GM12878 (cell line): ENCODE measurements around the gene ZNF296. TPM values are rescaled to one million over a fixed set of nuclear protein-coding genes. Genes with fewer than 3 reads are reported as not detected.

Experiments
- CREB1 ChIP-seq: IDR thresholded peaks from 2 replicates; pipeline ENCODE4 v1.6.1; 2012; ENCODE audit warnings: low read depth, mild to moderate bottlenecking, inconsistent platforms
- E2F4 ChIP-seq: IDR thresholded peaks from 2 replicates; pipeline ENCODE4 v1.6.1; 2012; ENCODE audit warnings: low read depth, low read length, improper control_type of control experiment
- ELK1 ChIP-seq: IDR thresholded peaks from 2 replicates; pipeline ENCODE4 v1.6.1; 2012; ENCODE audit warnings: low read depth, low read length, improper control_type of control experiment
- HDAC2 ChIP-seq: fragments of 200-600 bp; sonication (generic); IDR thresholded peaks from 2 replicates; pipeline ENCODE4 v1.6.1; 2017
- HDAC6 ChIP-seq: fragments of 200-600 bp; sonication (generic); IDR thresholded peaks from one replicate; pipeline ENCODE4 v1.8.0; 2017; ENCODE audit warnings: antibody characterized with exemption; ENCODE audit not compliant: unreplicated experiment
- IRF5 ChIP-seq: fragments of 450-650 bp; IDR thresholded peaks from 2 replicates; pipeline ENCODE4 v1.6.1; 2017; ENCODE audit warnings: borderline replicate concordance
- JUNB ChIP-seq: IDR thresholded peaks from 2 replicates; pipeline ENCODE4 v1.6.1; 2016; ENCODE audit warnings: antibody characterized with exemption, mild to moderate bottlenecking
- MEF2A ChIP-seq: IDR thresholded peaks from 2 replicates; pipeline ENCODE4 v1.6.1; 2011; ENCODE audit warnings: low read depth, mild to moderate bottlenecking, low read length, moderate library complexity; ENCODE audit not compliant: insufficient read depth
- MEF2B ChIP-seq: fragments of 450-650 bp; IDR thresholded peaks from 2 replicates; pipeline ENCODE4 v1.6.1; 2018; ENCODE audit warnings: mild to moderate bottlenecking, moderate library complexity; ENCODE audit not compliant: partially characterized antibody, poor library complexity, severe bottlenecking
- PAX5 ChIP-seq: IDR thresholded peaks from 2 replicates; pipeline ENCODE4 v1.6.1; 2011; ENCODE audit warnings: low read depth, low read length, borderline replicate concordance
- PAX8 ChIP-seq: fragments of 450-650 bp; IDR thresholded peaks from 2 replicates; pipeline ENCODE4 v1.6.1; 2017; ENCODE audit warnings: mild to moderate bottlenecking, moderate library complexity
- PBX3 ChIP-seq: IDR thresholded peaks from 2 replicates; pipeline ENCODE4 v1.6.1; 2011; ENCODE audit warnings: mild to moderate bottlenecking, low read depth, low read length, moderate library complexity; ENCODE audit not compliant: insufficient replicate concordance
- POLR2AphosphoS2 ChIP-seq: IDR thresholded peaks from 2 replicates; pipeline ENCODE4 v1.6.1; 2011; ENCODE audit warnings: low read depth, mild to moderate bottlenecking, low read length, improper control_type of control experiment, moderate library complexity
- POU2F2 ChIP-seq: IDR thresholded peaks from 3 replicates; pipeline ENCODE4 v1.6.1; 2011; ENCODE audit warnings: low read depth, mild to moderate bottlenecking, low read length, borderline replicate concordance
- PRDM15 ChIP-seq: fragments of 450-650 bp; formaldehyde crosslinking; IDR thresholded peaks from 2 replicates; pipeline ENCODE4 v1.4.0; 2020; ENCODE audit warnings: mild to moderate bottlenecking, moderate library complexity
- RELA ChIP-seq: fragments of 450-650 bp; IDR thresholded peaks from 2 replicates; pipeline ENCODE4 v1.8.0; 2014; ENCODE audit warnings: borderline replicate concordance; ENCODE audit not compliant: partially characterized antibody
- RFX5 ChIP-seq: IDR thresholded peaks from 2 replicates; pipeline ENCODE4 v1.6.1; 2011; ENCODE audit warnings: low read depth, low read length, improper control_type of control experiment
- RUNX3 ChIP-seq: IDR thresholded peaks from 2 replicates; pipeline ENCODE4 v1.6.1; 2012; ENCODE audit warnings: low read length, inconsistent platforms
- SP1 ChIP-seq: IDR thresholded peaks from one replicate; pipeline ENCODE4 v1.6.1; 2011; ENCODE audit warnings: low read depth, low read length
- TAF1 ChIP-seq: IDR thresholded peaks from 2 replicates; pipeline ENCODE4 v1.6.1; 2011; ENCODE audit warnings: mild to moderate bottlenecking, low read depth, low read length, borderline replicate concordance
- USF2 ChIP-seq: IDR thresholded peaks from 2 replicates; pipeline ENCODE4 v1.6.1; 2011; ENCODE audit warnings: low read depth, low read length, improper control_type of control experiment, borderline replicate concordance
- YY1 ChIP-seq: IDR thresholded peaks from 2 replicates; pipeline ENCODE4 v1.6.1; 2011; ENCODE audit warnings: low read depth, mild to moderate bottlenecking, low read length
- ZZZ3 ChIP-seq: IDR thresholded peaks from 2 replicates; pipeline ENCODE4 v1.6.1; 2011; ENCODE audit warnings: low read depth; ENCODE audit not compliant: control insufficient read depth, insufficient read length
- polyA plus RNA-seq, 11 experiments: library from polyadenylated mRNA; depleted of rRNA in 4 of 11; unstranded in 6 of 11; stranded (reverse) in 5 of 11; fragments of >200 nt; fragmentation: Nextera tagmentation in 4 of 11; fragmentation: Illumina TruSeq in 1 of 11; extraction: Ambion mirVana in 4 of 11; extraction: Trizol in 1 of 11; gene quantifications; 1 replicate in 1 of 11; 2 replicates in 10 of 11; pipeline versions ENCODE4 v1.2.1 to v1.2.3, GENCODE V29; 2011 to 2016; ENCODE audit warnings: inconsistent platforms in 2 of 11, missing spikeins in 2 of 11, low read depth in 1 of 11
- total RNA-seq, 4 experiments: library from RNA; depleted of rRNA in 3 of 4; stranded (reverse); fragments of >200 nt in 3 of 4; fragmentation: Illumina TruSeq in 1 of 4; extraction: Trizol in 1 of 4; gene quantifications; 2 replicates each; pipeline versions ENCODE4 v1.2.1 to v1.2.3, GENCODE V29; 2013 to 2021

ZNF296 gene
- total and polyA plus RNA-seq, 10 of the 15 experiments (the other 5 are each of a cell fraction or from before 2014, with no cell fraction given) = 0.44 to 23.6 (median 3.5) TPM; not detected in 1

GRCh38 chr19:45117167-45117594 lies 40.9 kb upstream of the ZNF296 start (continued):
- TF ChIP-seq USF2 = no peak
- no peak for TF ChIP-seq SP1
- peak; percentile 46 for TF ChIP-seq MEF2B
- TF ChIP-seq YY1 = peak; percentile 44; the same call in 1 of the 2 replicates
- TF ChIP-seq PAX5 = 0 out of 2 replicates have a peak, but pooled peaks have one; percentile 21
- TF ChIP-seq HDAC6 = no peak
- no peak for TF ChIP-seq PRDM15 (CRISPR knock-in tag)
- peak; percentile 92 for TF ChIP-seq RUNX3
- no peak for TF ChIP-seq E2F4
- TF ChIP-seq HDAC2 = no peak
- no peak for TF ChIP-seq POU2F2
- no peak for TF ChIP-seq RELA
- no peak for TF ChIP-seq PBX3
- TF ChIP-seq ZZZ3 = no peak
- TF ChIP-seq TAF1 = no peak
- TF ChIP-seq IRF5 = no peak
- TF ChIP-seq MEF2A = 0 out of 2 replicates have a peak, but pooled peaks have one; percentile 11
- no peak for TF ChIP-seq PAX8
- no peak for TF ChIP-seq CREB1
- TF ChIP-seq RFX5 = no peak
- TF ChIP-seq POLR2AphosphoS2 = no peak
- TF ChIP-seq JUNB = no peak; the same call in 1 of the 2 replicates
- no peak for TF ChIP-seq ELK1
